GM21390 (cell line): ENCODE data around the gene AGAP1.

Source experiments
- ATAC-seq: cut with Tn5 transposase; IDR thresholded peaks from one replicate; pipeline ENCODE4 v1.9.1; 2021; ENCODE audit not compliant: unreplicated experiment

The AGAP1 gene

GRCh38 chr2:236010920-236011685 lies 517.3 kb downstream of the AGAP1 start:
- ATAC-seq = no peak

DNA sequence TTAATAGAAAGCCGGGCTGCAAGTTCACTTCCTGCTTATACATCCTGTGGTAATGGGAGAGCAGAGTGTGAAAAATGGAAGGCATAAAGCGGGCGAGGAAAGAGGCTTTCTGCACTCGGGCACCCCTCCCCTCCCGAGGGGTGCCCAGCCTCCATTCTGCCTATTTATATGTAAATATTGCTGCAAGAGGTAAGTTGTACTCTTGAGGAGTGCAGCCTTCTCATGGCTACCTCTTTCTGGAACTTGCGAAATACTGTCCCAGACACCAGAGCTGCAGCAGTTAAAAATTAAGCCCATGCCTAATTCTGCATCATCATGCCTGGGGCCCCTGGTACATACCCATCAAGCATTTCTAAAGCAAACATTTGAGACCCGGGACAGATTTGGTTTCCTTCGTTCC lies 518.3 kb downstream of the AGAP1 start:
- no peak for ATAC-seq

GRCh38 chr2:236014408-236015131 lies 520.7 kb downstream of the AGAP1 start:
- ATAC-seq = no peak

GRCh38 chr2:236015171-236015570 lies 521.3 kb downstream of the AGAP1 start:
- no peak for ATAC-seq

GRCh38 chr2:236016496-236016895 lies 522.7 kb downstream of the AGAP1 start:
- no peak for ATAC-seq

DNA sequence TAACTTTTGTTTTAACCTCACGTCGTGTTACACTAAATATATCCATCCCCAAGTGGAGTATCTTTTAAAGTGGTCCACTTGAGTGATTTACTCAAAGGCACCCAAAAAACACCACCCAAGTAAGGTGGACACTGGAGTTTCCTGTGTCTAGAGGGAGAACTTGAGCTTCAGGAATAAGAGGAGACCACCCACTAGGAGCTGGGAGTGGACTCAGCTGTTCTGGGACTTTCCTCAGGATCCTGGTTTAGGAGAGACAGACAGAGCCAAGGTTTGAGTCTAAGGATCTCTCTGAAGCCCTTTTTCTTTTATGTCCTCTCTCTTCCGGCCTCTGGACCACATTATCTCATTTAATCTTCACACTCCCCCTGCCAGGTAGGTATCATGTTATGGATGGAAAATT lies 523.6 kb downstream of the AGAP1 start:
- ATAC-seq = no peak

GRCh38 chr2:236019434-236019833 lies 525.6 kb downstream of the AGAP1 start:
- ATAC-seq = no peak

DNA sequence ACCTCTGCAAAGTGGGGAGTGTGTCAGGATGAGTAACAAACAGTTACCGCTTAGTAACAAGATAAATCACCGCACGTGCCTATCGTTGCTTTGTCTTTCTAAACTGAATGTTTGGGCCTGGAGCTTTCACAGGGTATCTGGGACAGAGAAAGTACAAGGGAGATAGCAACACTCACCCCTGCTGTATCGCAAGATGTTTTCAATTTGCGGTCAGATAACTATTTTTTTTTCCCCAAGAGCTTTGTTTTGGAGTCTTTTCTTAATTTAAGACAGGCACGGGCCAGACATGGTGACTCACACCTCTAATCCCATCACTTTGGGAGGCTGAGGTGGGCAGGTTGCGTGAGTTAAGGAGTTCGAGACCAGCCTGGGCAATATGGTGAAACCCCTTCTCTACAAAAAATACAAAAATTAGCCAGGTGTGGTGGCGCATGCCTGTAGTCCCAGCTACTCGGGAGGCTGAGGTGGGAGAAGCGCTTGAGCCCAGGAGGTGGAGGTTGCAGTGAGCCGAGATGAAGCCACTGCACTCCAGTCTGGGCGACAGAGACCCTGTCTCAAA lies 527.7 kb downstream of the AGAP1 start:
- ATAC-seq = no peak

GRCh38 chr2:236022128-236022527 lies 528.3 kb downstream of the AGAP1 start:
- ATAC-seq = no peak

DNA sequence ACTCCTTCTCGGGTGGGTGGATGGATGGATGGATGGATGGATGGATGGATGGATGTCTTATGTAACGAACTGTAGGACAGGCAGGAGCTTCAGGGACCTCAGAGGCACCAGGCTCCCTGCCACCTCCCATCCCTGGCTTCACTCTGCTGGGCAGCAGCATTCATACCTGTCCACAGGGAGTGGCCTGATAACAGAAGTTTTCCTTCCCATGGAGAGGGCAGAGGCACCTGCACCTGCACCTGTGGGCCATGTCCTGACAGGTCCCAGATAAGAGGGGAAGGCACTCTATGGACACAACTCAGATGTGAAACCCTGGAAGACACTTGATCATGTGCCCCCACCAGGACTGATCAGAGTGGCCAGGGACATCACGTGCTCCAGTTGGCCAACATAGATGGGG lies 532.0 kb downstream of the AGAP1 start:
- ATAC-seq = no peak

- no peak for ATAC-seq
These were observed 533.0 kb downstream of the AGAP1 start for GRCh38 chr2:236026841-236027240.

DNA sequence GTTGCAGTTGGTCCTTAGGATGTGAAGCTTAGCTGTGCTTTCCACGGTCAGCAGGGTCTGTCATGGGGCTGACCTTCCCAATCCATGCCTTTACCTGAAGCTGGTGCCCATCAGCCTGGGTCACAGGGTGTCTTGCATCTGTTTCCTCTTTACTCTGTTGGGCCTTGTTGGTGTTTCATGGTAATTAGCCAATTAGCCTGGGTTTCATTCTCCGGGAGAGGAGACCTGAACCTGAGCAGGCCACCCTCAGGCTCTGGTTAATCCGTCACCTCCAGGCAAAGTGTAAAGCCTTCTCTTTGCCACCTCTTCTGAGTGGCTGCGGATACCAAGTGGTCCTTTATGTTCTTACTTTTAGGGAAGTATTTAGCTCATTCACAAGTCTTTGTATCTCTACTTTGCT lies 534.2 kb downstream of the AGAP1 start:
- ATAC-seq = no peak

DNA sequence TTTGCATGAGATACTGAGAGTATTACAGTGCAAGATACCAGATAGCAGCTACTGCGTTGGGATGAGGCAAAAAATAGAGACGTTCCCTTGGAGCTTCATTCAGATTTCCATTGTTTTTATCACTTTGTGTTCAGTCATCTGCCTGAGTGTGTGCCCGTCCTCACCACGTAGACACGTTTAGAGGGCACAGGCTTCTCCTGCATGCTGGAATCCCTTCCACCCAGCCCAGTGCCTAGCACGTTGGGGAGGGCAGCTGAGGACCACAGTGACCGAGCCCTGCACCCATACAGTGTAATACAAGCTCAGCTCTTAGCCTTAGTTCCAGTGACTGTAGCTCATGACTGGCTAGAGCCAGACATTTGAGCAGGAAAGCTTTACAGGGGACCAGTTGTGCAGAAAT lies 539.6 kb downstream of the AGAP1 start:
- ATAC-seq = no peak

GRCh38 chr2:236034974-236035373 lies 541.1 kb downstream of the AGAP1 start:
- ATAC-seq = no peak

GRCh38 chr2:236036045-236036444 lies 542.2 kb downstream of the AGAP1 start:
- ATAC-seq = no peak

DNA sequence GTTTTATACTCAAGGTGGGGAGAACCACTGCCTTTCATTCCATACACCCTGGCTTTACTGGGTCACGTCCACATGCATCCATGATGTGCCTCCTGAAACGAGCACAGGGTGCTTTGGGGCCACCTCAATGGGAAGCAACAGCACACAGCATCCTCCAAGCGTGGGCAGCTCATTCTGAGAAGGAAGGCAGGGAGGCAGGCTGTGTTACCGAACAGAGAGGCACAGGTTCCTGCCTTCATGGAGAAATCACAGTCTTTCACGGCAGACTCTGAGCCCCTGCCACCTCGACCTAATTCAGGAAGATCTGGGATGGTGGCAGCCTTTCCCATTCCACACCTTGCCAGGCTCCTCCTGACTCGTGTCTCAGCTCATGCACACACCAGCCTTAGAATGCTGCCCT lies 544.3 kb downstream of the AGAP1 start:
- no peak for ATAC-seq

GRCh38 chr2:236040600-236041328 lies 546.9 kb downstream of the AGAP1 start:
- ATAC-seq = no peak

DNA sequence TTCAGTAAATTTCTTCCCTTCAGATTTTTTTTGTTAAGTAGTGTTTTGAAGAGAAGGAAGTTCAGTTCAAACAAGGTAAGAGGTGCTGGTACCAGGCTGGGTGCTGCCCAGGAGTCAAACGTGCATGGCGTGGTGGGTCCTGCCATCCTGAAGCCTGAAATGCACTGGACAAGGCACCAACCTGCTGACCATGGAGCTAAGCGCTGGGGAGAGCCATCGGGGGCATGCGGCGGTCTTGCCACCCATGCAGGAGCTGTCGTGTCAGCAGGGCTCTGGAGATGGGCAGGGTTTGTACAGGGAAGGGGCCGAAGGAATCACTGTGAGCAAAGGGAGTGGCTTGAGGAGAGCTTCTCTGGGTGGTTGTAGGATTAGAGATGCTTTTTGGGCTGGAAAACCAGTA lies 547.8 kb downstream of the AGAP1 start:
- no peak for ATAC-seq

DNA sequence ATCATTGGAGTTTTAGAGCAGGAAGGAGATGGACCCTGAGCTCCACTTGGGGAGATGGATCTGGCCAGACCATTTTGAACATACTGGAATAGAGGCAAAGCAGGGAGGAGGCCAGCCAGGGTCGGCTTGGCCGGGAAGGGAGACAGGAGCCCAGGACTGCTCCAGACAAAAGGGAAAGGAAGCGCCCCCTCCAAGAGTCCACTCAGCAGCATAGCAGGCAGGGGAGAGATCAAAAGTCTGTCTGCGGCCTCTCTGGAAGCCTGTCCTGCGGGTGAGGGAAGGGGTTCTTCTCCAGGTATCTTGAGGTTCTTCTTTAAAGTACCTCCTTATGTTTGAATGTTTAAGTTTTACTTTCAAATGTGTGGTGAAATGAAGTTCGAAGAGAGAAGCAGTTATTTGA lies 548.2 kb downstream of the AGAP1 start:
- no peak for ATAC-seq

- ATAC-seq = no peak
These were observed 550.3 kb downstream of the AGAP1 start for GRCh38 chr2:236044191-236044590.
